HG03342 (cell line): ENCODE results near the gene HTR7.
A peak's percentile ranks its signal among the peaks of the same experiment; 100 is the strongest.

Experiments
- ATAC-seq: cut with Tn5 transposase; IDR thresholded peaks from one replicate; pipeline ENCODE4 v1.9.1; 2021; ENCODE audit warnings: mild to moderate bottlenecking, moderate library complexity; ENCODE audit not compliant: unreplicated experiment

Gene HTR7

DNA sequence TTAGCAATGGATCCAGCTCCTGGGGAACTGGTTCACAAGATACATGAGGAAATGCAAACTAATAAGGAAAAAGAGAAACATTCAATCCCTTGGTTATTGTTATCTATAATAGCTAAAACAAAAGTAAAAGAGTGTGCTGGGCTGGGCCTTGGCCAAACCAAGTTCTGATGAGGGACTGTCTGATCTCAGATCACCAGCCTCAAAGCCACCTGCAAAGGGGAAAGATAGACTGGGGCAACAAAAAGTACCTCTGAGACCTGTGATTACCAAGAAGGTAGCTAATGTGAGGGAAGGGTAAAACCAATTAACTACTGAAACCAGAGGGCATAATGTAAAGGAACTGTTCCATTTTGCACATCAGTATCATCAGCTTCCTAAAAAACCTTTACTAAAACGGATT lies 51.2 kb downstream of the HTR7 start:
- ATAC-seq: no peak

DNA sequence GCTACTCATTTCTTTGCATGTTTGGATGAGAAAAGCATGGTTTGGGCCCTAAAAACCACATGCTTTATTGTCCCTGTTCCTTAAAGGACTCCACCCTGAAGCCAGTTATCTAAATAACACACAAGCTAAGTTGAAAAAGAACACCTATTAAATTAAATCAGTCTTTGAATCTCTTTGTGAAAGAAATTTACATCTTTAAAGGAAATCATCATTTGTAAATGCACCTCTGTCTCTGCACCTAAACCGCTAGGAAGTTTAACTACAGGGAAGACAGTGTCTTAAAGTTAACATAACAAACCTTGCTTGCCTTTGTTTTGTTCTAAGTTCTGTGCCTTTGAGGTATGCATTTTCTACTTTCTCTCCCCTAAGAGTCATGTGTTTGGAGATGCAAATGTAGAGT lies 52.6 kb downstream of the HTR7 start:
- ATAC-seq: no peak

- no peak for ATAC-seq
Observed at GRCh38 chr10:90804354-90804753, 53.5 kb downstream of the HTR7 start.

GRCh38 chr10:90801608-90802007 lies 56.2 kb downstream of the HTR7 start:
- ATAC-seq: no peak

GRCh38 chr10:90800232-90800796 lies 57.5 kb downstream of the HTR7 start:
- no peak for ATAC-seq

DNA sequence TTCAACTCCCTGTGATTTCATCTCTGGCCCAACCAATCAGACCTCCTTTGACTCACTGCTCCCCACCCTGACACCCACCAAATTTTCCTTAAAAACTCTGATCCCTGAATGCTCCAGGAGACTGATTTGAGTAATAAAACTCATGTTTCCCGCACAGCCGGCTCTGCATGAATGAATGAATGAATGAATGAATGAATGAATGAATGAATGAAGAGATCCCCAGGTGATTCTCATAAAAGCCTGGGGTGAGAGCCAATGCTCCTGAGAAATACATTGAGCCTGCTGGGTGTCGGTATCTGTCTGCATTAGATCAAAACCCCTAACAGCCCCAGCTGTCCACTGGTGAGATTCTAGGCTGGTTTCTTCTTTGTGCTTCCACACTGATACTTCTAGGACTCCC lies 58.7 kb downstream of the HTR7 start:
- ATAC-seq: no peak

- no peak for ATAC-seq
Observed at GRCh38 chr10:90798482-90798881, 59.4 kb downstream of the HTR7 start.

DNA sequence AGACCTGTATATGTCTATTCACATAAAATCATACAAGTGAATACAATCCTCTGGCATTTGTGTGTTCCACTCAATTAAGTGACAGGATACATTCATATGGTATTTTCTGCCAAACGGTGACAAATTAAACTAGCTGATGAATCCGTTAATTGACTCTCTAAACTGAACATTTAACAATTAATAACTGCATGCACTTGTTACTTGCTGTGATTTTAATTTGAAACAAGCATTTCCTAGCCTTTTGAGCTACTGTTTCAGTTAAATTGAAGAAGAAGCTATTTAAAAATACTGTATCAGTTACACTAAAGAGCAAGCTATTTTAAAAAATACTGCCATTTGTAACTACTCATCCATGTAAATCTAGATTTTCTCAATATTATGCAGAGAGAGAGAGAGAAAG lies 67.4 kb downstream of the HTR7 start:
- ATAC-seq: no peak

DNA sequence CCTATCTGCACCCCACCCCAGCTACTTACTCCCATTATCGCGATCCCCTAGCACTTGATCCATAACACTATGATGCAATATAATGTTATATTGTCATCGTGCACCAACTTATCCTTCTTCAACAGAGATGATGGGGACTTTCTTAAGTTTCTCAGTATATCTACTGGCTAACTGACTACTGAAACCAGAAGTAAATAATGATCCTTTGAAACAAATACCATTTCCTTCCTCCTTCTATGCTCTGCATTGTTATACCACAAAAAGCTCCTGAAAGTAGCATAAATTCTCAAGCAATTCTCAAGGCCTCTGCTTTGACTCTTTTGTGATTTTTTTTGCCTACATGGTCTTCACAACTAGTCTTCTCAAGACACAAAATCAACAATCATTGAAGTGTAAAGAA lies 68.9 kb downstream of the HTR7 start:
- peak; percentile 73 for ATAC-seq

DNA sequence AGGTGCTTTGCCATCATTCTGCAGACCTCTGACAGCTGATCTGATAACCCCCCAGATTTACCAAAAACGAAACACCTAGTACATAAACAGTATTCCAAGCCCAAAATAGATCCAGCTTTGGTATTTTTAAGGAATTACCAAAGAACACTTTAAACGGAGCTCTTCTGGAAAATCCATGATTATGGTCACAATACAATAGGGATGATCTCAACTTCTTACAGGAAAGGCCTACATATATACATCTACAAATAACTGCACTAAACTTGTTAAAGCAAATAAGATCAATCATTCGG lies 69.7 kb downstream of the HTR7 start:
- no peak for ATAC-seq

- no peak for ATAC-seq
Observed at GRCh38 chr10:90787393-90788198, 70.2 kb downstream of the HTR7 start.

- no peak for ATAC-seq
Observed at GRCh38 chr10:90785782-90786181, 72.1 kb downstream of the HTR7 start.

- no peak for ATAC-seq
Observed at GRCh38 chr10:90784771-90785170, 73.1 kb downstream of the HTR7 start.

DNA sequence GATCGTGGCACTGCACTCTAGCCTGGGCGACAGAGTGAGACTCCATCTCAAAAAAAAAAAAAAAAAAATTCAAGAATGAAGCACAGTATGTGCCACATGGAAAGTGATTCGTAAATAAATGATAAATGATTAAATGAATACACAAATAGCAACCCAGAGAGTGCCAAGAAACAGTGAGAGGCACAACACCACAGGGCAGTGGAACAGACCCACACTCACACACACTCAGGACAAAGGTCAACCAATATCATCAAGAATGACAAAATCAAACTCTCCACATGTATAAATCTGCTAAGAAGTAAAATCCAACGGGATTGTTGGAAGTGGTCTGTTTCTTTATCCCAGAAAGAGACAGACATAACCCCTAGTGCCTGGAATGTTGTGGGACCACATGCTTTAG lies 77.4 kb downstream of the HTR7 start:
- ATAC-seq: no peak

DNA sequence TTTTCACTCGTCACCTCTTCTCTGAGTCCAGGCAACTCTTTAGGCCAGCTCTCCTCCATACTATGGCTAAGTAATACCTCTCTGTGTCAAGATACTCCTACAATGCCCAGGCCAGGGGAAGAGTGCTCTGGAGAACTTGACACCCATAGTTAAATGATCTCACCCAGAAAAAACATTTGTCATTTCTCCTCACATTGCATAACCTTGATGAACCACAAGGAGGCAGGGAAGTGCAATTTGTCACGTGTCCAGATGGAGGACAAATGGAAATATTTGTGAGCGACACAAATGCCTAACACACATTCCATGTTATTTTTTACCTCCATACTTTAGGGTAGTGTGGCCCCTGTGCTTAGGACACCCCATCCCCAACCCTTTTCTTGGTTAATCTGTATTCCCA lies 78.3 kb downstream of the HTR7 start:
- no peak for ATAC-seq

DNA sequence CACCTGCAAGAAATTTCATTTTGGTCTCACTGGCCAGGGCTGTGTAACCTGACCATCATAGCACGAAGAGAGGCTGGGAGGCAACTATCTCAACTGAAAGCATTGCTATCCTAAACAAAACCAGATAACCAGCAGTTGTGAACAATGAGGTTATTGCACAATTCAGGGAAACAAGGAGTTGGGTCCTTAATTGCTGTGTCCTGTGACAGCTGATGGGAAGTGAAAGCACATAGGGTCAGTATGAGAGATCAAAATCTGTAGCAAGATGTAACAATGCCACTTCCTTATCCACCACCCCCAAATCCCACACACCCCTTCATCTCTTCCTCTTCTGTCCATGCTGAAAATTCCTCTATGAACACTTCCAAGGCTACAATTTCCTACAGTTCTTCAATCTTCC lies 80.2 kb downstream of the HTR7 start:
- ATAC-seq: no peak

- ATAC-seq: peak; percentile 44
Observed at GRCh38 chr10:90775351-90776028, 82.3 kb downstream of the HTR7 start.

DNA sequence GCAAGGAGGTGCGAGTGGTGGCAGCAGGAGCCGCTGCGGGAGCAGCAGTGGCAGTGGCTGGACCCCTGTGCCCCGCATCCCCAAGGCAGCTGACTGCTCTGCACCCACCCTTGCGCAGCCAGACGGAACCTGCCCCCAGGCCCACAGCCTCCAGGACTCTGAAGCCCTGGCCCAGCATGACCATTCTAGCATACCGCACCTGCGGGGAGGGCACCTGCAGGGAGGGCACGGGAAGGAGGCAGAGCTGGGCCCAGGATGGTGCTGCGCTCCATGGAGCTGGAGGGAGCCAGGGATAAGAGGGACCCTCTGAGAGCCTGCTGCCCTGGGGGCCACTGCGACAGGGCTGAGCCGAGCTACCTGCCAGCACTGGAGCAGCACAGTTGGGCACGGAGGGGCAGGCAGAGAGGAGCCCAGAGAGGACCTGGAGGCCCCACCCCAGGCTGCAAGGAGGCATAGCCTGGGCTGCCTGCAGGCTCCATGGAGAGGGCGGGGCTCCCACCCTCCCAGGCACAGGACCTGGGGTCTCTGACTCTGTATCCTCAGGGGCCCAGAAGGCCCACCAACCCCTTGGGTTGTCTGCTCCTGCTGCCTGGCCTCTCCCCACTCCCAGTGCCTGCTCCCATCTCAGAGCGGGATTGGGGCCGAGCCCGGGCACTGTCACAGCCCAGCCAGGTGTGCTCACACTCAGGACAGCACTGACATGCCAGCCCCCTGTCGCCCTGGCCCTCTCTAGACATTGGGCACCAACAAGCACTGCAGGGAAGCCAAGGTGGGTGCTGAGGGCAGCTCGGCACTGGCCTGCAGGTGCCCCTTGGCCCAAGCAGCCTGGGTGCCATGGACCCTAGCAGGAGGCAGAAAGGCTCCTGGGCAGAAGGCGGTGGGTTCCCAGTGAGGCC lies 87.6 kb downstream of the HTR7 start:
- no peak for ATAC-seq

- no peak for ATAC-seq
Observed at GRCh38 chr10:90751107-90751997, 106.5 kb downstream of the HTR7 start.

GRCh38 chr10:90746829-90747228 lies 111.0 kb downstream of the HTR7 start:
- no peak for ATAC-seq
